Ishikawa (cell line): ENCODE results near the gene USP22.

Source experiments
- CEBPB ChIP-seq: IDR thresholded peaks from 2 replicates; pipeline ENCODE4 v1.6.1; 2012
- CREB1 ChIP-seq: IDR thresholded peaks from 2 replicates; pipeline ENCODE4 v1.6.1; 2012; ENCODE audit warnings: low read depth
- EGR1 ChIP-seq: IDR thresholded peaks from 2 replicates; pipeline ENCODE4 v1.6.1; 2012
- EP300 ChIP-seq: IDR thresholded peaks from 2 replicates; pipeline ENCODE4 v1.6.1; 2012; ENCODE audit warnings: borderline replicate concordance
- FOXM1 ChIP-seq: IDR thresholded peaks from 2 replicates; pipeline ENCODE4 v1.6.1; 2012; ENCODE audit warnings: low read depth, borderline replicate concordance
- NFIC ChIP-seq: IDR thresholded peaks from 2 replicates; pipeline ENCODE4 v1.6.1; 2012
- RAD21 ChIP-seq: IDR thresholded peaks from 2 replicates; pipeline ENCODE4 v1.6.1; 2012; ENCODE audit warnings: low read depth
- TAF1 ChIP-seq: IDR thresholded peaks from 2 replicates; pipeline ENCODE4 v1.6.1; 2012; ENCODE audit warnings: low read depth, mild to moderate bottlenecking
- TCF12 ChIP-seq: IDR thresholded peaks from 2 replicates; pipeline ENCODE4 v1.6.1; 2012; ENCODE audit warnings: low read depth
- TEAD4 ChIP-seq: IDR thresholded peaks from 2 replicates; pipeline ENCODE4 v1.6.1; 2012
- YY1 ChIP-seq: IDR thresholded peaks from 2 replicates; pipeline ENCODE4 v1.6.1; 2012; ENCODE audit warnings: low read depth
- ZBTB7A ChIP-seq: IDR thresholded peaks from 2 replicates; pipeline ENCODE4 v1.6.1; 2012; ENCODE audit warnings: low read depth
- TF ChIP-seq, protein P1 (sequence below): IDR thresholded peaks from 2 replicates; pipeline ENCODE4 v1.6.1; 2012
- TF ChIP-seq, protein P2 (sequence below): IDR thresholded peaks from 2 replicates; pipeline ENCODE4 v1.6.1; 2012; ENCODE audit warnings: low read depth, mild to moderate bottlenecking
- TF ChIP-seq, protein P3 (sequence below): IDR thresholded peaks from 2 replicates; pipeline ENCODE4 v1.6.1; 2012

Gene USP22

DNA sequence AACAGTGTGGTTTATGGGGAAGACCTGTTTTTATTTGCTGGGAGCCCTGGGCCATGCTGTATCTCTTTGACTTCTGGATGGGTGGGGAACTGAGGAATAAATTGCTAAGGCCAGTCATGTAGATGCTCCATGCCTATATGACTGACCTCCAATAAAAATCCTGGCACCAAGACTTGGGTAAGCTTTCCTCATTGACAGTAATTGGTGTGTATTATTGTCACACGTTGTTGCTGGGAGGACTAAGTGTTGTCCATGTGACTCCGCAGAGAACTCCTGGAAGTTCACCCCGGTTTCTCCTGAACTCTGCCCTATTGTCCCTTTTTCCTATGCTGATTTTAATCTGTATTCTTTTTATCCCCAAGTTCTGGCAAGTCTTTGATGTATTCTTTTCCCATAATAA, 33.4 kb upstream of the USP22 start:
- TF ChIP-seq, protein P1, sequence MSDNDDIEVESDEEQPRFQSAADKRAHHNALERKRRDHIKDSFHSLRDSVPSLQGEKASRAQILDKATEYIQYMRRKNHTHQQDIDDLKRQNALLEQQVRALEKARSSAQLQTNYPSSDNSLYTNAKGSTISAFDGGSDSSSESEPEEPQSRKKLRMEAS, result no peak
- no peak for TF ChIP-seq YY1
- no peak for TF ChIP-seq FOXM1
- no peak for TF ChIP-seq EGR1
- no peak for TF ChIP-seq RAD21
- TF ChIP-seq EP300, result no peak
- TF ChIP-seq, protein P2, sequence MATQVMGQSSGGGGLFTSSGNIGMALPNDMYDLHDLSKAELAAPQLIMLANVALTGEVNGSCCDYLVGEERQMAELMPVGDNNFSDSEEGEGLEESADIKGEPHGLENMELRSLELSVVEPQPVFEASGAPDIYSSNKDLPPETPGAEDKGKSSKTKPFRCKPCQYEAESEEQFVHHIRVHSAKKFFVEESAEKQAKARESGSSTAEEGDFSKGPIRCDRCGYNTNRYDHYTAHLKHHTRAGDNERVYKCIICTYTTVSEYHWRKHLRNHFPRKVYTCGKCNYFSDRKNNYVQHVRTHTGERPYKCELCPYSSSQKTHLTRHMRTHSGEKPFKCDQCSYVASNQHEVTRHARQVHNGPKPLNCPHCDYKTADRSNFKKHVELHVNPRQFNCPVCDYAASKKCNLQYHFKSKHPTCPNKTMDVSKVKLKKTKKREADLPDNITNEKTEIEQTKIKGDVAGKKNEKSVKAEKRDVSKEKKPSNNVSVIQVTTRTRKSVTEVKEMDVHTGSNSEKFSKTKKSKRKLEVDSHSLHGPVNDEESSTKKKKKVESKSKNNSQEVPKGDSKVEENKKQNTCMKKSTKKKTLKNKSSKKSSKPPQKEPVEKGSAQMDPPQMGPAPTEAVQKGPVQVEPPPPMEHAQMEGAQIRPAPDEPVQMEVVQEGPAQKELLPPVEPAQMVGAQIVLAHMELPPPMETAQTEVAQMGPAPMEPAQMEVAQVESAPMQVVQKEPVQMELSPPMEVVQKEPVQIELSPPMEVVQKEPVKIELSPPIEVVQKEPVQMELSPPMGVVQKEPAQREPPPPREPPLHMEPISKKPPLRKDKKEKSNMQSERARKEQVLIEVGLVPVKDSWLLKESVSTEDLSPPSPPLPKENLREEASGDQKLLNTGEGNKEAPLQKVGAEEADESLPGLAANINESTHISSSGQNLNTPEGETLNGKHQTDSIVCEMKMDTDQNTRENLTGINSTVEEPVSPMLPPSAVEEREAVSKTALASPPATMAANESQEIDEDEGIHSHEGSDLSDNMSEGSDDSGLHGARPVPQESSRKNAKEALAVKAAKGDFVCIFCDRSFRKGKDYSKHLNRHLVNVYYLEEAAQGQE, result no peak
- no peak for TF ChIP-seq CREB1
- no peak for TF ChIP-seq CEBPB
- no peak for TF ChIP-seq TAF1
- no peak for TF ChIP-seq ZBTB7A
- TF ChIP-seq TCF12, result no peak
- no peak for TF ChIP-seq TEAD4
- TF ChIP-seq NFIC, result no peak
- TF ChIP-seq, protein P3, sequence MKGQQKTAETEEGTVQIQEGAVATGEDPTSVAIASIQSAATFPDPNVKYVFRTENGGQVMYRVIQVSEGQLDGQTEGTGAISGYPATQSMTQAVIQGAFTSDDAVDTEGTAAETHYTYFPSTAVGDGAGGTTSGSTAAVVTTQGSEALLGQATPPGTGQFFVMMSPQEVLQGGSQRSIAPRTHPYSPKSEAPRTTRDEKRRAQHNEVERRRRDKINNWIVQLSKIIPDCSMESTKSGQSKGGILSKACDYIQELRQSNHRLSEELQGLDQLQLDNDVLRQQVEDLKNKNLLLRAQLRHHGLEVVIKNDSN, result no peak

DNA sequence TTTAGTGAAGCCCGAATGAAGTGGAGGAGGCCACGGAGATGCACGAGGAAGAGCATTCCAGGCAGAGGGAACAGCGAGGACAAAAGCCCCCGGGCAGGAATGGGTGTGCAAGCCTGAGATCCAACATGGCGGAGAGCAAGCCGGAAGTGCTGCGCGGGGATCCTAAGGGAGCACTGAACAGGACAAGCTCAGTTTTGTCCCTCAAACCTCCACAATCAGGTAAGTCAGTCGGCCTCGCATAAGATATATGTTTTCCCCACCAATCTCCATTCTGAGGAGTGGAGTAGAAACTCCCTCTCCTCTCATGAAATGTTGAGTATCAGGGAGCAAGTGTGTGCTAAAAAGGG, 32.9 kb upstream of the USP22 start:
- TF ChIP-seq, protein P1, result no peak
- no peak for TF ChIP-seq EGR1
- TF ChIP-seq, protein P2, result no peak
- no peak for TF ChIP-seq RAD21
- TF ChIP-seq ZBTB7A, result no peak
- no peak for TF ChIP-seq FOXM1
- TF ChIP-seq NFIC, result no peak

DNA sequence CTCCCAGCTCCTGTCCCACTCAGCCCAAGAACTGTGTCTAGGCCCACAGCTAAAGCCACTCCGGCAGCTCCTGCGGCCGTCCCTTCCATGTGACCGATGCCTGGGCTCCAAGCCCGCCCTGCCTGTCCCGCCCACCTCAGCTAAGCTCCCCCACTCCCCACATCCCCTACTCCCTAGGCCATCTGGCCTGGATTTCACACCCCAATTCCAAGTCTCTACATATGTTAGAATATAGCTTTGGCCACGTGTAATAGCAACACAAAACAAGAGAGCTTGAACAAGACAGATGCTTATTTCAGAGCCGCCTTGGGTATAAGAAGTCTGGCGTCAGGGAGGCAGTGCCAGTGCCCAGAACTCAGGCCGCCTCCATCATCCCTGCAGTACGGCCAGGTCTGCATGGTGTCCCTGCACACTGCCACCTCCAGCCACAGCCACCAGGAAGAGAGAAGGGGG, 30.0 kb upstream of the USP22 start:
- no peak for TF ChIP-seq EGR1
- no peak for TF ChIP-seq EP300
- no peak for TF ChIP-seq YY1
- TF ChIP-seq, protein P1, result no peak
- TF ChIP-seq TCF12, result no peak

DNA sequence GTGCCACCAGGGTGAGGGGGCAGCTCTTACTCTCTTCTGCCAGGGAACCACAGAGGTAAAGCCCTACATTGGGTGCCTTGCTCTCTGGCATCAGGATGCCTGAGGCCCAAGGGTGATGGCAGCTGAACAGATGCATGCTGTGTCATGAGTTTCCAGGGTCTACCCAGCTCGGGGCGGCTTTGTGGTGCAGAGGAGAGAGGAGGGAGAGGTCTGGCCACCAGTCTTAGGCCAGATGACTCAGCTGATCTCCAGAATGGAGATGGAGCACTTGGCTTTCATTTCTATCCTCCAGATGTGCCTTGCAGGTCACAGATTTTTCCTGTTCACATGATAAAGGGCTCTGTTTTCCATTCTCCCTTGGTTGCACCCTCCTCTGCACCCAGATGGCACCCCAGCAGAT, 23.6 kb upstream of the USP22 start:
- TF ChIP-seq RAD21 (no peak), CEBPB (no peak), TCF12 (no peak), FOXM1 (no peak), EP300 (no peak), TEAD4 (no peak), EGR1 (no peak), NFIC (no peak), ZBTB7A (no peak), TAF1 (no peak), CREB1 (no peak), YY1 (no peak)
- TF ChIP-seq, protein P3, result no peak
- TF ChIP-seq, protein P1, result no peak

DNA sequence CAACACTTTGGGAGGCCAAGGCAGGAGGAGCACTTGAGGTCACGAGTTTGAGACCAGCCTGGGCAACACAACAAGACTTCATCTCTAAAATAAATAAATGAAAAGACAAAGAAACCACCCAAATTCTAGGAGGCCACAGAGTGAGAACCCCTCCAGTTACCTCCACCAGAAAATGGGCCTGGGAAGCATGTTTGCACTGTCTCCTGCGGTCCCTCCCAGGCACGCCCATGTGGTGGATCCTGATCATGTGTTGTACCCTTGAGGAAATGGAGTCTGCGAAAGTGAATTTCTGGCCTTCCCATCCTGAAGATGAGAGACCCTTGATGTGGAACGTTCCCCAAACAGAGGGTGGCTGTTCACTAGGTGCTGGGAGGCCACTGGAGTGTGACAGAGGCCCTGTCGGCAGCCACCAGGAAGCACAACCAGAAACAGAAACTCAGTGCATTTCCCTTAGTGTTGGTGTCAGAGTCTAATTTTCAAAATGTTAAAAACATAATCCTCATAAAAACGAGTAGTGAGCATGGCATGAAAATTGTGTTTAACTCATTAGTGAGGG, 19.2 kb upstream of the USP22 start:
- TF ChIP-seq CEBPB, result no peak
- TF ChIP-seq EP300, result no peak
- no peak for TF ChIP-seq TEAD4
- TF ChIP-seq, protein P2, result no peak
- TF ChIP-seq EGR1, result no peak
- TF ChIP-seq TCF12, result no peak
- TF ChIP-seq TAF1, result no peak
- no peak for TF ChIP-seq NFIC
- TF ChIP-seq FOXM1, result no peak
- TF ChIP-seq RAD21, result no peak
- TF ChIP-seq, protein P1, result no peak
- no peak for TF ChIP-seq YY1
